Retina (tissue), 1 donor: Measurements from ENCODE around the gene ZRSR2.
"Not testable (repeated sequence)": the region's sequence is repeated elsewhere in the genome, so short reads cannot be mapped to it uniquely, and the experiment has no call there.

ENCODE experiments used
- DNase-seq: peaks from one replicate; pipeline ENCODE4 v3.0.0-alpha.2; 2016

The ZRSR2 gene

GRCh38 chrX:15804563-15804962, 14.3 kb downstream of the ZRSR2 start:
- DNase-seq = no peak

GRCh38 chrX:15808254-15808653, 18.0 kb downstream of the ZRSR2 start:
- no peak for DNase-seq

- DNase-seq = no peak
These were observed 22.1 kb downstream of the ZRSR2 start for GRCh38 chrX:15812192-15812938.

GRCh38 chrX:15813416-15813815, 23.1 kb downstream of the ZRSR2 start:
- DNase-seq = no peak

GRCh38 chrX:15814771-15815365, 24.6 kb downstream of the ZRSR2 start:
- no peak for DNase-seq

GRCh38 chrX:15815779-15816437, 25.6 kb downstream of the ZRSR2 start:
- DNase-seq = no peak

- no peak for DNase-seq
These were observed 26.1 kb downstream of the ZRSR2 start for GRCh38 chrX:15816438-15816809.

- DNase-seq = no peak
These were observed 26.6 kb downstream of the ZRSR2 start for GRCh38 chrX:15816886-15817285.

- no peak for DNase-seq
These were observed 30.1 kb downstream of the ZRSR2 start for GRCh38 chrX:15820106-15821073.

GRCh38 chrX:15822922-15823321, 32.6 kb downstream of the ZRSR2 start:
- no peak for DNase-seq

- DNase-seq = no peak
These were observed 35.7 kb downstream of the ZRSR2 start for GRCh38 chrX:15825936-15826335.

GRCh38 chrX:15829217-15829616, 38.9 kb downstream of the ZRSR2 start:
- no peak for DNase-seq

- not testable (repeated sequence) for DNase-seq
These were observed 41.1 kb downstream of the ZRSR2 start for GRCh38 chrX:15831347-15831746.

GRCh38 chrX:15834053-15834452, 43.8 kb downstream of the ZRSR2 start:
- DNase-seq = no peak

GRCh38 chrX:15834827-15835595, 44.7 kb downstream of the ZRSR2 start:
- no peak for DNase-seq

GRCh38 chrX:15838017-15838416, 47.7 kb downstream of the ZRSR2 start:
- no peak for DNase-seq

- no peak for DNase-seq
These were observed 51.7 kb downstream of the ZRSR2 start for GRCh38 chrX:15841853-15842516.

GRCh38 chrX:15843960-15844359, 53.7 kb downstream of the ZRSR2 start:
- DNase-seq = no peak

- DNase-seq = no peak
These were observed 58.3 kb downstream of the ZRSR2 start for GRCh38 chrX:15848576-15848975.

GRCh38 chrX:15849555-15849954, 59.3 kb downstream of the ZRSR2 start:
- peak; percentile 22 for DNase-seq

GRCh38 chrX:15853586-15854079, 63.3 kb downstream of the ZRSR2 start:
- DNase-seq = no peak
